Thyroid gland (tissue), 4 donors: ENCODE measurements around the gene ZSCAN18. TPM values are rescaled to one million over a fixed set of nuclear protein-coding genes. Genes with fewer than 3 reads are reported as not detected.

Source experiments
- DNase-seq, 2 donors: peaks; one replicate each; pipeline ENCODE4 v3.0.0-alpha.2; 2019
- H3K27ac ChIP-seq, 3 donors: fragments of 200-600 bp; sonication (generic); 1 replicate in 2 of 3; 2 replicates in 1 of 3; pipeline ENCODE4 v1.5.1; 2016 to 2019; ENCODE audit warnings: mild to moderate bottlenecking in 1 of 3, moderate library complexity in 1 of 3
- H3K27me3 ChIP-seq: fragments of 200-600 bp; sonication (generic); one replicate; pipeline ENCODE4 v1.5.1; 2019
- H3K36me3 ChIP-seq, 2 donors: fragments of 200-600 bp; sonication (generic); one replicate each; pipeline ENCODE4 v1.5.1; 2016 to 2019
- H3K4me1 ChIP-seq, 2 donors: fragments of 200-600 bp; sonication (generic); one replicate each; pipeline ENCODE4 v1.5.1; 2017 to 2019
- H3K4me3 ChIP-seq, 3 donors: fragments of 200-600 bp; sonication (generic); replicated peaks in 1 of 3; 1 replicate in 2 of 3; 2 replicates in 1 of 3; pipeline ENCODE4 v1.5.1; 2016; ENCODE audit warnings: mild to moderate bottlenecking in 1 of 3
- H3K9me3 ChIP-seq: fragments of 200-600 bp; sonication (generic); one replicate; pipeline ENCODE4 v1.5.1; 2017
- CTCF ChIP-seq, 6 experiments: fragments of 200-600 bp in 3 of 6; fragments of 450-650 bp in 3 of 6; sonication (generic) in 3 of 6; IDR thresholded peaks; one replicate each; pipeline ENCODE4 v1.5.1; 2016 to 2019; ENCODE audit warnings: antibody characterized with exemption in 6 of 6, mild to moderate bottlenecking in 2 of 6, inconsistent platforms in 1 of 6, moderate library complexity in 1 of 6
- POLR2A ChIP-seq, 2 donors: fragments of 450-650 bp; IDR thresholded peaks; one replicate each; pipeline ENCODE4 v1.6.1; 2017; ENCODE audit warnings: antibody characterized with exemption in 2 of 2, mild to moderate bottlenecking in 2 of 2, moderate library complexity in 1 of 2
- WGBS, 2 donors: methylation state at CpG; one replicate each; pipeline ENCODE4 v1.1.5; 2017; 5-methylcytosine and 5-hydroxymethylcytosine counted together
- intact Hi-C: fragments of 100-400 bp; cut with DNase I; formaldehyde crosslinking; loops from one replicate; pipeline ENCODE4 v1.15.1; 2023
- total RNA-seq, 4 donors: library from RNA; depleted of rRNA; stranded (reverse); fragments of >200 nt; gene quantifications; one replicate each; pipeline ENCODE4 v1.2.3, GENCODE V29; 2016

ZSCAN18 gene
- total RNA-seq, 4 donors from 2014 or later: 129 to 150 (median 132) TPM

GRCh38 chr19:58086825-58087710, 11.0 kb downstream of the ZSCAN18 start:
- WGBS, 2 donors: 95 to 99% methylated on average over 13 to 16 of the region's 23 CpGs

GRCh38 chr19:58085348-58085875, 12.6 kb downstream of the ZSCAN18 start:
- WGBS, 2 donors: 100% methylated on average over 4 of the region's 29 CpGs; no CpG with 5 or more reads in 1 of the 2 donors
- Histone ChIP-seq H3K27me3 (no peaks in the 10 kb centered on the region), H3K36me3 (peaks cover 28 to 45% of the 10 kb centered on the region in 2 donors), H3K4me1 (no peaks in the 10 kb centered on the region), H3K27ac (no peak overlapping the region), H3K9me3 (no peaks in the 10 kb centered on the region), H3K4me3 (no peak overlapping the region)
- DNase-seq: no peak
- TF ChIP-seq CTCF (IDR thresholded peaks at IDR 0.05): no peak
- TF ChIP-seq POLR2A (IDR thresholded peaks at IDR 0.05): no peak
- intact Hi-C loops: no loop called here

More at GRCh38 chr19:58086825-58087710, 11.0 kb downstream of the ZSCAN18 start:
- Histone ChIP-seq H3K27me3 (no peaks in the 10 kb centered on the region), H3K36me3 (peaks cover 28 to 45% of the 10 kb centered on the region in 2 donors), H3K4me3 (no peak overlapping the region), H3K4me1 (no peaks in the 10 kb centered on the region), H3K9me3 (no peaks in the 10 kb centered on the region), H3K27ac (no peak overlapping the region)
- TF ChIP-seq POLR2A (IDR thresholded peaks at IDR 0.05) (no peak), CTCF (IDR thresholded peaks at IDR 0.05) (no peak)
- no peak for DNase-seq
- intact Hi-C loops: no loop called here

- Histone ChIP-seq H3K4me3 (no peak overlapping the region), H3K27ac (no peak overlapping the region), H3K9me3 (no peaks in the 10 kb centered on the region), H3K4me1 (no peaks in the 10 kb centered on the region), H3K36me3 (peaks cover 28 to 45% of the 10 kb centered on the region in 2 donors), H3K27me3 (no peaks in the 10 kb centered on the region)
- intact Hi-C loops: no loop called here
- no peak for DNase-seq
- WGBS, 2 donors: 96 to 100% methylated on average over 31 to 54 of the region's 69 CpGs
- no peak for TF ChIP-seq CTCF (IDR thresholded peaks at IDR 0.05)
- TF ChIP-seq POLR2A (IDR thresholded peaks at IDR 0.05): no peak
Observed at GRCh38 chr19:58084596-58085347, 13.3 kb downstream of the ZSCAN18 start.

GRCh38 chr19:58083021-58083420, 15.0 kb downstream of the ZSCAN18 start:
- peaks cover 28 to 40% of the 10 kb centered on the region in 2 donors for H3K36me3 ChIP-seq

More at GRCh38 chr19:58083021-58083420, 15.0 kb downstream of the ZSCAN18 start:
- 93 to 97% methylated on average over 3 of the region's 3 CpGs for WGBS, 2 donors
- Histone ChIP-seq H3K27me3 (no peaks in the 10 kb centered on the region), H3K4me1 (no peaks in the 10 kb centered on the region), H3K27ac (no peak overlapping the region), H3K4me3 (no peak overlapping the region), H3K9me3 (no peaks in the 10 kb centered on the region)
- TF ChIP-seq CTCF (IDR thresholded peaks at IDR 0.05): no peak
- TF ChIP-seq POLR2A (IDR thresholded peaks at IDR 0.05): no peak
- DNase-seq: no peak
- intact Hi-C loops: no loop called here
